ENCODE results near the gene LAPTM4A.
"Not testable (repeated sequence)": the region's sequence is repeated elsewhere in the genome, so short reads cannot be mapped to it uniquely, and the experiment has no call there.

LAPTM4A gene

DNA sequence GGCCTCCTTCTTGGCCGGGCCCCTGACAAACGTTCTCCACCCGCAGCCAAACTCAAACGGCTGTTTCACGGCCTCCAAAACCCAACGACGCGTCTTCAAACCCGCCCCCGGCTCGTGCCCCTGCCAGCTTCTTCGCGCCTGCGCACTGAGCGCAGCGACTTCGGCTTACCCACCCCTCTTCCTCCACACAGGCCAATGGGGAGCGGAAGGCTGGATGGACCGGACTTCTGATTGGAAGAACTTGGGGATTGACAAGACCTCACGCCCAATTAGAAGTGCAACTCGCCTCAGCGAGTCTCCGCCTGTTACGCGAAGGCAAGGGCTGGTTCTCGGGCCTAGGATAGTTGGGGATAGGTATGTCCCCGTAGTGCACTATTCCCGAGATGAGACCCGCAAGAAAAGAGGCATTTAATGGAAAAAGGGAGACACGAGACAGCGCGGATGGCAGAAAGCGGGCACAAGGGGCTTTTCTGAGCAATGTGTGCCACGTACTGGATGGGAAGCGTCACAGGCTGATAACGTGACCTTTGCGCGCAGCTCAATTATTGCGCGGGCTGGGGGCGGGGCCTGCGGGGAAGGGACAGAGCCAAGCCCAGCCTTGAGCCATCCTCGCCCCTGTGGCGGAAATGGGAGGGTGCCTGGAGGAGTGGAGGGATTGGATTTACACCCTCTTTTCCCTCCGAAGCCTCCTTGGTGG lies at the start of gene LAPTM4A:
LAPTM4A (minus strand) TSS at position 97 of the 697 bp plus-strand sequence. CDS start 108 bp downstream, outside the sequence.
- DNase-seq: peak; percentile 99

DNA sequence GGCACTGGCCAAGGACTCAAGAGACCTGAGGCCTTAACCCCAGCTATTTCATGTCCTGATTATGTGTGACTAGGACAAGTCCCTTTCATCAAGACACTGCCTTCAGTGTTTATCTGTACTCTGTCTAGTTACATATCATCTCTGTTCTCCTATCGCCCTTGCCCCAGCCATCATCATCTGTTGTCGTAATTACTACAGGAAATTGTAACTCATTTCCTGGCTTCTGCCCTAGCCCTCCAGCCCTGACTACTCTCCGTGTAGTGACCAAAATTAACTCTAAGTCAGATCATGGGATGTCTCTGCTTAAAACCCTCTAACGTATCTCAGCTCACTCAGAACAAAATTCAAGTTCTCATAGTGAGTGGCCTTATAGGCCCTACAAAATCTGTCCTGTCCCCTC lies 49.3 kb upstream of the LAPTM4A start:
- no peak for DNase-seq

DNA sequence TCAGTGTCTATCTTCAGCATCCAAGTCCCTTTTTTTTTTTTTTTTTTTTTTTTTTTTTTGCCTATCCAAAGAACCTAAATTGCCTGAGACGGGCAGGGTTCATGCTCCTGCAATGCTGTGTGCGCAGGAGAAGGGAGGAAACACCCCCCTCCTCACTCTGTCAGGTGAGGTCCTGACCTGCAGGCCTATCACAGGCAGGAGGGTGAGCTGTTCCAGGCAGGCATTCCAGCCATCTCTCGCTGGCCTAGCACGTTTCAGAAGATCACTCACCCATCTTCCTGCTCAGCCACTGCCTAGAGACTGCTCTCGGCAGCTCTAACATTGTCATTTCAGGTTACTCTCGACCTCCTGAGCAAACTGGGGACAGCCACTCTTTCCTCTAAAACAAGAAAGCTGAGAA lies 48.4 kb upstream of the LAPTM4A start:
- no peak for DNase-seq

DNA sequence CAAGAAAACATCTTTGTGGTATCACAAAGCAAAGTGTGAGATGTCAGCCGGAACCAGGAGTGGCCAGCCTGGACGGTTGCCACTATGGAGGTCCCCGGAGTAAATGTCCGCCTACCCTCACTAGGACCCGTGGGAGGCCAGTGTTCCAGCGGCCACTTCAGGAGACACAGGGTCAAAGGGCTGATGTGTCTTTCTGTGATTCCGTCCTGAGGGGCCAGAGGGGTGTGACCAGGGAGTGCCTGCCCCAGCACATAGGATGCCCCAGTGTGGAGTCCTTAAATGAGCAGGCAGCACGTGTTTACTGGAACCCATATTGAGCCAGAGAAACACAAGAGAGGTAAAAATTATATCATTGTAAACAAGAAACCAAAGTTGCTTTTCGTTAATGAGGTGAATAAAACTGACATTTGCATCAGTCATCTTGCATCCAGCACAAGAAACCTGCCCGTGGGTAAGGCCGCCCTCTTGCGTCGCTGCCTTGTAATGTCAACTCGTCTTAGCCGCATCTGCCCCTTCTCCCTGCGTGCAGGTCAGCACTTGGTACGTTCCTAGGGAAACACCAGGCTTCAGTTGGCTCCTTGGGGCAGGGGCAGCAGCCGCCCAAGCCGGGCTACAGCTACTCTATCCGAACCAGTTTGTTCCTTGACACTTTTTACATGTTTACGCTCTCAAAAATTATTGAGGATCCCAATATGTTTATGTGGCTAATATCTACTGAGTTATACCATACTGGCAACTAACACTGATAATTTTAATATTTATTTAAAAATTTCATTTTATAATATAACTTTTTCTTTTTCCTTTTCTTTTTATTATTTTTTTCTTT lies 46.7 kb upstream of the LAPTM4A start:
- DNase-seq: peak; percentile 72

DNA sequence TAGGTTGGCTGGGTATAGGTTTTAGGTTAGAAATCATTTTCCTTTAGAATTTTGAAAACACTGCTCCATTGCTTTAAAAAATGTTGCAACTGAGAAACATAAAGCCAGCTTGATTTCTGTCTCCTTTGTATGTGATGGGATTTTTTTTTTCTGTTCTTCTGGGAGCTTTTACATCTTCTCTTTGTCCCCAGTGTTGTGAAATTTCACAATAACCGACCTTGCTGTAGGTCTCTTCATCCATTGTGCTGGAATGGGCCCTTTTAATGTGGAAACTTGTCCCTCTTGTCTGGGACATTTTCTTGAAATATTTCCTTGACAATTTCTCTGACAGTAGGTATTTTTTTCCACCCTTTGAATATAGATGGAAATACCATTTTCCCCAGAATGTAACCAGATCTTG lies 44.0 kb upstream of the LAPTM4A start:
- no peak for DNase-seq

DNA sequence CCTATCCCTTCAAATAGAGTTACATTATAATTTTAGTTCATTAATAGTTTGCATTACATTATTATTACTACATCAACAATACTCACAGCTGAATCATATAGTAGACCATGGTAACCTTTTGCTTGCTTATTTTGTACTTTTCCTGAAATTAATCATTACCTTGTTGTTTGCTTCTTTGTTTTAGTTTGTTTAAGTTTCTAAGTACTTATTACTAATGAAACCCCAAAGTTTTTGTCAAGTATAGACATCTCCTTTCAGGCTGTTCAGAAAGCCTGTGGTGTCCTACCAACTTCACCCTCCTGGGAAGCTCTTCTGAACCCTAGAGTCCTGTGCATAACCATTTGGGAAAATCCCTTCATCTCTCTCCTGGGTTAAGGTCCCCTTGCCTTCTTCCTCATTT lies 43.5 kb upstream of the LAPTM4A start:
- no peak for DNase-seq

DNA sequence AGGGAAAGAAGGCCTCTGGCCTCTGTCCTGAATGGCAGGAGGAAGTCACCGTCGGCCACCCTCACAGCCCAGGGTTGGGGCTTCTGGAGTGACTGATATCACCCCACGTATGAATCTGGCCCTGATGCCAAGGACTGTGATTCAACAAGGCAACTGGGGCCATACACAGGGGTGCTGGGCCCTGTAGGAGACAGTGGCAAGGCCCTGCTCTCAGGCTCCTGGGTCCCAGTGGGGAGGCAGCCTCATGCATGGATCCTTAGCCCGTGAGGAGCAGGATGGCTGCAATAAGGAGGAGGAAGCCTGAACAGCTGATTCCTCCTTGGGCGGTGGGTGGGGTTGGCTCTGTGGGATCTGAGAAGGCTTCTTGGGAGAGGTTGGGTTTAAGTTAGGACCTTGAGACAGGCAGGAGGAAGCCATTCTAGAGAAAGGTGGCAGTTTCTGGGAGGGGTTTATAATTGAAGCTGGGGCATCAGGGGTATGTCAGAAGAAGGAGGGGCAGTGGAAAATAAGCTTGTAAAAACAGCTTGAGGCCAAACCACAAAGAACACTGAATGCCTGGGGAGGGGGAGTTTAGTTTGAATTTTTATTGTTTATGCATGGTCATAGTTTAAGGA lies 42.8 kb upstream of the LAPTM4A start:
- DNase-seq: no peak

DNA sequence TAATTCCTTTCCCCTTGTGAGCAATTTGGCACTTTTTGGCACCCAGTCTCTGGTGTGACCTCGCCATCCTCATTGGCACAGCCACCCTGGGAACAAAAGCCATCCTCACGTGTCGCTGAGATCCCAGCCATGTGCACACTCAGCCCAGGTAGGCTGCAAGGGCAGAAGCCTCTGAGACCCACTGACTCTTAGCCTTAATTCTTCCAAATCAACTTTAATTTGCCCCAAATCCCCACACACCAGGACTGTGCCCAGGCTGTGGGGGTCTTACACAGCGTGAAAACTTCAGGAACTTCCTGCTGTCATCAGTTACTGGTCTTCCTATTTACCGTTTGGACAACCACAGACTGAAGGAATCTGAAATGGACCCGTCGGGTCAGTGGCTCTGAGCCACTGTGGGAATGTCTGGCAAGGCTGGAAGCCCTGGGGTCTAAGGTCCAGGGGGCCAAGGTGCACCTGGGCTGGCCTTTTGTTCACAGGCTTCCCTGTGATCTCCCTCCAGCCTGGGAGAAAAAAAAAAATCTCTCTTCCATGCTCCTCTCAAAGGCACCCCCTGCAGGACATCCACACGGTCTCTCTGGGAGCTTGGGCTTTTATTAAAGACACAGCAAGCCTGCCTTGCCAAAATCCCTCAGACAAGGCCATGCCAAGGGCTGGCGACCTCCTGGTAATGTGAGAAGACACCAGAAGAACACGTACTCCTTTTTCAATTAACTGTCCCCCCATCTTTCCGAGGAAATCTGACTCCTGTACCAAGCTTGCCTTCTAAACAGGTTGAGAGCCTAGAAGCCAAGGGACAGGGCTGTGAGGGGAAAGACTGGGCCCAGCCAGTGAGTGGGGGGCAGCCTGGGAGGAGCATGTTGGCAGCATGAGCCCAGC lies 42.1 kb upstream of the LAPTM4A start:
- DNase-seq: no peak

DNA sequence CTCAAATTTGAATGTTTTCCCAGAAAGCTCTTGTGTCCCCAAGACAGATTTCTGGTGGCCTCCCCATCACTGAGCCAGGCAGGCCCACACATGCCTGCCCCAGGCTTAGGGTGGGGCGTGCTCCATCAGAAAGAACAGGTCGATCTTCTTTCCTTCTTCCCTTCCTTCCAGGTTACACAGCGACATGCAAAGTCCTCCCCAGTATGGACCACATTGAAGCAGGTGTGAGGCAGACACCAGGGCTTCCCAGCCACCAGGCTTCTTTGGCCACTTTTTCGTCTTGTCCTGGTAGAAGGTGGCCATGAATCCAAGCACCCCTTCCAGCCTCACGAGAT lies 41.4 kb upstream of the LAPTM4A start:
- no peak for DNase-seq

DNA sequence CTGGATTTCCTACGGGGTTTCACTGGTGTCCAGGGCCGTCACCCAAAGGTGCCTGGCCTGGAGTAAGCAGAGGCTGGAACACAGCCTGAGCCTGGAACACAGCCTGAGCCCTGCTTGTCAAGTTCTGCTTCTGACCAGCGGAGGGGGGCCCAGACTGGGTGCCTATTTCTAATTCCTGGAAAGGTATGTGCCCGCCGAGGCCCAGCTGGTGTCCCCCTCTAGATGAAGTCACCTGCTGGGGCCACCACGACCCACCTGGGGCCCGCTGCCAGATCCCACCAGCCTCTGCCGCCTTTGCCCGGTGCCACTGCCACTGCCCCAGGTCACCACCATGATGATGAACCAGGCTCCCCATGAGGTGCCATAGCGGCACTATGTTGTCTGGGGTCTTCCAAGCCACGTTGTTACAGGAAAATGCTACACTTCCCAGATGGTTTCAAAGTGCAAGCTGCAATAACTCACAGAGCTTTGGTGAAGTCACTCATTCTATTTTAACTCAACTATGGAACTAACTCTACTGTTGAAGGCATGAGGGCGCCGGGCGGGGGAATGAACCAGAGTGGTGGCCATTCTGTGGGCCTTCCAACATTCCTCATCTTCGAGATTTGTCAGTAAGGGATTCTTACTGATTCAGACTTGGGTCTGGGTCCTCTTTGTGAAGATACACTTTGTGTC lies 40.9 kb upstream of the LAPTM4A start:
- no peak for DNase-seq

DNA sequence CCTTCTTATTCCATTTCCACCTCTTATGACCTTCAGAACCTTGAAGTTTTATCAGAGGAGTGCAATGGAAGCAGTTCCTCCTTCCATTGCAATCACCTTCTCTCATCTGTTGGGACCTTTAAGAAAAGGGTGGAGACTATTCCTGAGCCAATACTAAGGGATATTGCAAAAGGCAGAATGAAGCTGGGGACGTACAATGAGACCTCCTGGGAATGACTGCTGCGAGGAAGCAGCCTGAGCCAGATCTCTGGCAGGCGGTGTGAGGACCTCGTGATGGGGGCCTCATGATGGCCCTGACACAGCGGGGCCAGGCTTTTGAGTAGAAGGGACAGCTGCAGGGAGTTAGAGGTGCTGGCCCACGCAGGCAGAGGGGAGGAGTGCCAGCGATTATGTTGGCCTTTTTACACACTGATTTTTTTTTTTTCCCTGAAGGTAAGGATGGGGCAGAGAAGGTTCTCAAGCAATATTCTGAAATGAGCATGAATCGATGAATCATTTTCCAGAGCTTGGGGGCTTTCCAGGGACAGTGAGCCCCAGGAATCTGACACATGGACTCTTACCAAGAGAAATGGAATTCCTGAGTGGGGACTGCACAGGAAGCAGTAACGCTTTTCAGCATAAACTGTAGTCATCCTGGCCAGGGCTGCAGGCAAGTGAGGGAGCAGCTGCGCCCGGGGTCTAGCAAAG lies 40.0 kb upstream of the LAPTM4A start:
- no peak for DNase-seq

DNA sequence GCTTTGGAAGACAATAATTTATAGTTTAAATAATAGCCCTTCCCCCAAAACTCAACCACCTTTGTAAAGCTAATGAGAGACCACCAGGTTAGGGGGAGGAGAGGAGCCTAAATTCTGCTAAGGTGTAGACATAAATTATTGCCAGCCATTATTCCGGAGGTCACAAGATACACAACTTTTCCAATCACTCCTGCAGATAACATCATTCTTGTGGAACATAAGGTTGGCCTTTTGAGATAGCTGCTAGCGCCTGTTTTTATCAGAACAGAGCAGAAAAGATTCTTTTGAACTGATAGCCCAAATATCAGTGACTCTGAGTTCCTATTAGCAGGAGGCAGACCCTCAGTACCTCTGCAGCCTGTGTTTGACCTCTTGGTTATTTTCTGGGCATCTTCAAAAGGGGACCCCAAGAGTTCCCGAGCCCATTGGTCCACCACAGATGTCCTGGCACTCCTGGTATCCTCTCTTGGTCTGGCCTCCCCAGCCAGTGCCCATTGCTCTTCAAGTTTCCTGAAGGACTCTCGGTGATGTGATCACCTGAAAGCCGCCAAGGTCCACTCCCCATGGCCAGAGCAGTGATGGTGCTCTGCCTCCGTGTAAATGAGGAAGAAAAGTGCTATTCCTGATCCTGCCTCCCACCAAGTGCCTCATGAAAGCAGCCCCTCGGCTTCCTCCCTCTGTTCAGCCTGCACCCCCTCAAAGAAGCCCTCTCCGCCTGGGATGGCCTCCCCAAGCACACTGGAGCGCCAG lies 38.5 kb upstream of the LAPTM4A start:
- DNase-seq: no peak

DNA sequence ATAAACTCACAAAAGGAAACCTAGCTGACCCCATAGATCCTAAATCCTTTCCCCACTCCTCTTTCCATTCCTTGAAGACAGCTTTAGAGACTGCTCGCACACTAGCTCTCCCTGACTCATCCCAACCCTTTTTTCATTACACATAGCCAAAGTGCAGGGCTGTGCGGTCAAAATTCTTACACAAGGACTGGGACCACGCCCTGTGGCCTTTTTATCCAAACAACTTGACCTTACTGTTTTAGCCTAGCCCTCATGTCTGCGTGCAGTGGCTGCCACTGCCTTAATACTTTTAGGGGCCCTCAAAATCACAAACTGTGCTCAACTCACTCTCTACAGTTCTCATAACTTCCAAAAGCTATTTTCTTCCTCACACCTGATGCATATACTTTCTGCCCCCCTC lies 34.5 kb upstream of the LAPTM4A start:
- not testable (repeated sequence) for DNase-seq

DNA sequence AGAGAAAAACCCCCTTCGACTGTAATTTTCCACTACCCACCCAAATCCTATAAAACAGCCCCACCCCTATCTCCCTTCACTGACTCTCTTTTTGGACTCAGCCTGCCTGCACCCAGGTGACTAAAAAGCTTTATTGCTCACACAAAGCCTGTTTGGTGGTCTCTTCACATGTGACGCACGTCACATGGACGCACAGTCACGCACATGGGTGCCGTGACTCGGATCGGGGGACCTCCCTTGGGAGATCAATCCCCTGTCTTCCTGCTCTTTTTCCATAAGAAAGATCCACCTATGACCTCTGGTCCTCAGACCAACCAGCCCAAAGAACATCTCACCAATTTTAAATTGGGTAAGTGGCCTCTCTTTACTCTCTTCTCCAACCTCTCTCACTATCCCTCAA lies 31.4 kb upstream of the LAPTM4A start:
- DNase-seq: not testable (repeated sequence)

DNA sequence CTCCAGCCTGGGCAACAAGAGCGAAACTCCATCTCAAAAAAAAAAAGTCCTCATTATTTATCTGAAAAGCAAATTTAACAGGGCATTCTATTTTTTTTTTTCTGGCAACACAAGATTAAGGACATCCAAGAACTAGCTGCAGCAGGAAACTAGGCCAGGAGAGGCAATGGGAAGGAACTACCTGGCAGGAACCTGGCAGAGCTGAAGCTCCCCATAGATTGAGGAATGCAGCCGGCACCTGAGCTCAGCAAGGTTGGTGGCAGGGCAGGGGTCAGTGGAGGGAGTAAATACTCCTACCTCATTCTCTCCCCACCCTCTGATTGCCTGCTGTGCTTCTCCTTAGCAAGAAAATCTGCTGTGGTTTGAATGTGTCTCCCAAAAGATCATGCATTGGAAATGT lies 30.4 kb upstream of the LAPTM4A start:
- DNase-seq: no peak

DNA sequence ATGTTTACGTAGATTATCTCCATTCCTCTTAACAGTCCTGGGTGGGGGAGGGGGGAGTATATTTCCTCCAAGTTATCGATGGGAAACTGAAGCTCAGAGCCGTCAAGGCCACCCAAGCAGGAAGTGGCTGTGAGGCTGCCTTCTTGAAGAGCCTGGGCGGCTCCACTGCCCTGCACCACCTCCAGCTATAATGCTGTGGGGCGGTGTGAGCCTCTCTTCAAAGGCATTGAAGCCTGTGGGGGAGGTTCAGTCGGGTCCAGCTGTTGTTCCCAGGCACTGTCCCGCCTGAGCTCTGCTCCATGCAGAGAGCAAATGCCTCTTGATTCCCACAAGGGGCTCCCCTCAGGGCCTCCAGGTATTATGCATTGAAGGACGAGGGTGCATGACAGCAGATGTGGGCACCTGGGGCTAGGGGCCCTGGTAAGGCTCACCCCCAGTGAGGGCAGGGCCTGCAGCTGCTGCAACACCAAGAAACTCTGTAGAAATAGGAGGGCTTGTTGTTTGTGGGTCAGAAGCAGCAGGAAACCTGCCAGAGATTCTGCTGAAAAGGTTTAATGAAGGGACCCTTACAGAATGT lies 29.5 kb upstream of the LAPTM4A start:
- DNase-seq: no peak

DNA sequence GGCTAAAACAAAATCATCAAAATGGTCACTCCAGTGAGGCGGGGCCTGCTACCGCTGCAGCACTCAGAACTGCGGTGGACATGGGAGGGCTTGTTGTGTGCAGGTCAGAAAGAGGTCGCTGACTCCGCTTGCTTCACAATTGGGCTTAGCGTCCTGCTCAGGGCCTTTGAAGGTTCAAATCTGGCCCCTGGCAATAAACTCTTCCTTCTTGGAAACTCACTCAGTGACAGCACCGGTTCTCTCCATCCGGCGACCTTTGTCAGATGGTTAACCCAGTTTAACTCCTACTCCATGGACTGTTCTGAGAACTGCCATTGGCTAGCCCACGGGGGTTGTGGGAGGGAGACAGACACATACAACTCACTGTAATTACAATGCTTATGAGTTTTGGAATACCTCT lies 29.0 kb upstream of the LAPTM4A start:
- no peak for DNase-seq

DNA sequence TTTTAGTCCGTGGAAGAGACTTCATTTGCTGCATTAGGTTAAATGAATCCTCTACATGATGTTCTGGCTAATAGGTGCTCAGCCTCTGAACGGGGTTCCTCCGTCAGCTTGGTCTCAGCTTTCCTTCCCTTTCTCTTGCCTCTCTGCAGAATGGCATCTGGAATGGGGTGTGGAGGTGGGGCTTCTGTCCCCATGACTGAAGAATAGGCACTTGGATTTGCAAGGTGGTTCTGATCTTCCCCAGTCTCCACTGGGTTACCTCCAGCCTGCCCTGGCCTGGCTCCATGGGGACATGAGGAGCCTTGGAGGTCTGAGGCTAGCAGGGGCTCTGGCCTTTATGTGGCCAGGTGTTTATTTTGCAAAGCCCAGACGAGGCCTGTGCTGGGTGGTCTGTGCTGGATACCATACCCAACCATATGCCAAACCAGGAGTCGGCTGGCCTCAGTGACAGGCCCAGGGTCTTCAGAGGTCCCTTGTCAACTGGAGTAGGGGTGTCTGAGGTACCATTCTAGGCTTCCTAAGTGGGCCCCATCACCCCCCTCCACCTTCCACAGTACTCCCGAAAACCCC lies 28.2 kb upstream of the LAPTM4A start:
- no peak for DNase-seq

DNA sequence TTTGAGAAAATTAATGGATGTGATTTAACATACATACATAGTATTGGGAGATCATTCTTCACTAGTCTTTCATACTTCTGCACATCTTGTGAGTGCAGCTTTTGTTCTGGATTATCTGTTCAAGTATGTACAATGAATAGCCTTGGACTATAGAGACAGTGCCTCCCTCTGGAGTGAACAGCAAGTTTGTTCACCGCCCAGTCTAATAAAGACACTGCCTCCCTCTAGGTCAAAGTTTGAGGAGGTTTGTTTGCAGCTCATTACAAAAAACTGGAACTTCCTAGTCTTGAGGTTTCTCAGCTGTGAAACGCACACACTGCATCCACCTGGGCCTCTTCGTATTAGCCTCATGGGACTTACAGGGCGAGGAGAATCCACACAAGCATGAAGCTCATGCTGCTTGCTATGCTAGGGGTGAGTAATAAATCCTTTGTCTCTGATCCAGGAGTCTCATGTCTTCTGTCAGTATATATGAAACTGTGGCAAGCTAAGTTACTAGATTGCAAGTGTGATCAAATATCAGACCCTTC lies 26.0 kb upstream of the LAPTM4A start:
- DNase-seq: no peak

DNA sequence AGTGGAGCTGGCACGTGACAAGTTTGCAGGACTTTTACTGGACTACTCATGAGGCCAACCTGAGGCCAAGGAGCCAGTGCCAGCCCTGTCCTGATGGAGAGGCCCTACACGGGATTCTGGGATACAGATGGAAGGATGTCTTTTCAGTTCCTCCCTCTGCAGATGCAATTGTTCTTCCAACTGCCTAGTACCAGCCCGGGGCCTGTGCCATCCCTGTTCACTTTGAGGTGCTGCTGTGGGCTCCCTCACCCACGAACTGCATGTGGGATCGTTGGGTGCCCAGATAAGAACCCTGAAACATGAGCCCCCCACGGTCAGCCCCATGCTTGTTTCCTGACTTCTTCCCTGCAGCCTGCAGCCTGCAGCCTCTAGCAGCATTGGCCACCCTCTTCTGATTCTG lies 25.3 kb upstream of the LAPTM4A start:
- DNase-seq: no peak

All from CD4-positive, alpha-beta T cell treated with Interleukin-12 subunit alpha and Interleukin-12 subunit beta, for 1 hour (primary cell).